Muscle of arm (tissue), 12 donors: ENCODE results near the gene KCTD11. TPM values are rescaled to one million over a fixed set of nuclear protein-coding genes. Genes with fewer than 3 reads are reported as not detected.
"Not testable (repeated sequence)": the region's sequence is repeated elsewhere in the genome, so short reads cannot be mapped to it uniquely, and the experiment has no call there.

Experiments
- DNase-seq: peaks from one replicate; pipeline ENCODE4 v3.0.0-alpha.2; 2013
- polyA plus RNA-seq, 12 donors: library from polyadenylated mRNA; unstranded; fragments of 120-200 nt; gene quantifications; one replicate each; pipeline ENCODE4 v1.2.1, GENCODE V29; 2013; ENCODE audit not compliant: insufficient read length in 12 of 12

KCTD11 gene
- polyA plus RNA-seq, 12 donors, result 5.0 to 9.0 (median 6.6) TPM; not detected in 1

DNA sequence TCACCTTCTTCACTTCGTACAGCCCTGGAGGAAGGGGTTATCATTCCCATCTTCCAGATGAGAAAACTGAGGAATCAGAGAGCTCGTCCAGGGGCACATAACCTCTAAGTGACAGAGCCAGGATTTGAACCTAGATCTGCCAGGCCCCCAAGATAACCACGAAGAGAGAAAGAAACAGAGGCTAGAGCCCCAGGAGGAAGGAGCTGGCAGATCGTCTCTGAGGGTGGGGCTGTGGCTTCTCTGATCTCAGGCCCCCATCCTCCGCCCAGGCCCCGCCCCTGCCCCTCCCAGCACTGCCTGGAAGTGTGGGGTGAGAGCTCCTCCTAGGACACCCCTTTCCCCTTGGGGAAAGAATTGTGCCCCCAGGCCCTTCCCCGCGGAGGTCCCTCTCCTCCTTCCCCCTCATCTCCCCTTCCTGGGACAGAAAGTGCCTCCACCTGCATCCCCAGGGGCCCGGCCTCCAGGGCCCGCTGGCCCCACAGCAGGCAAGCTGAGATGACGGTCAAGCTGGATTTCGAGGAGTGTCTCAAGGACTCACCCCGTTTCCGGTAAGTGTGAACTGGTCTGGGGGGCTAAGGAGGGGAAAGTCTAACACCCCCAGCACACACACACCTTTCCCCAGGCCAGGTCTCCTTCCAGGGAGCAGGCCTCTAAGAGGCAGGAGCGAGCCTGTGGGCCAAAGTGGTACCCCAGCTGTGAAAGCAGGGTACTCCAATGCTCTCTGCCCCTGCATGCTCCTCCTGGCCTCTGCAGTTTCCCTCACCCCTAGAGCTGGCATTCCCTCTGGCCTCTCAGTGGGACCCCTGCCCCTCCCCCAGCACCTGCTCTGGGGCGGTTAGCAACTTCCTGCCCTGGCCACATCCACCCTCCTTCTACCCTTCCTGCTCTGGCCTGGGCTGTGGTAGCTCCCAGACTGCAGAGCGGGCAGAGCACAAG, 15.5 kb upstream of the KCTD11 start, which contains the start of gene ACAP1:
Gene ACAP1 (plus strand): TSS at position 290 of the 936 bp plus-strand sequence. CDS start 206 bp downstream, at position 496.
- DNase-seq, result no peak

- not testable (repeated sequence) for DNase-seq
These were observed 14.4 kb upstream of the KCTD11 start for GRCh38 chr17:7337600-7337999.

- DNase-seq, result no peak
These were observed 11.8 kb upstream of the KCTD11 start for GRCh38 chr17:7340179-7340578.

DNA sequence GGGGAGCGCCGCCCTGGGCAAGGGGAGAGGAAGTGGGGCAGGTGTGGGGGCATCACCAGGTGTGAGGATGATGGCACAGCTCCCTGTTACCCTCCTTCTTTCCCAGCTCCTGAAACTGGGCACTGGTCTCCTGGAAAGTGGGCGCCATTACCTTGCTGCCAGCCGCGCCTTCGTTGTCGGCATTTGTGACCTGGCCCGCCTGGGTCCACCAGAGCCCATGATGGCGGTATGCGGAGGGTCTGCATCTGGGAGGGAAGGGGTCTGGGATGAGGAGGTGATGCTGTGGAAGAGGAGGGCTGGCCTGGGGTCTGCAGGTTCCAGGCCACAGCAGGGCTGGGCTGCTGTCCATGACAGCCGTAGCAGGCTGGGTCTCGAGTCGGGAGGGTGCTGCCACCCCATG, 10.1 kb upstream of the KCTD11 start:
- DNase-seq, result no peak

DNA sequence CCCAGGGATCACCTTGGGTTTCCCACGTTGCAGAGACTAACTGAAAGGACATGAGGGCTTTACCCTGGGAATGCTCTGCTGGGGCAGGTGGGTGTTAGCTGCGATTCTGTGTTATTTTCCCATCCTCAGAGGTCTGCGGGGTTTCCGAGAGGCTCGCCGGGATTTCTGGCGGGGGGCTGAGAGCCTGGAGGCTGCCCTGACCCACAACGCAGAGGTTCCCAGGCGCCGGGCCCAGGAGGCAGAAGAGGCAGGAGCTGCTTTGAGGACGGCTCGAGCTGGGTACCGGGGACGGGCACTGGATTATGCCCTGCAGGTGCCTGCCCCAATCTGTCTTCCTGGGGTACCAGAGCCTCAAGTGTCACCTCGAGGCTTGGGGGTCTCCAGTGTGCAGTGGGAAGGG, 8.7 kb upstream of the KCTD11 start:
- no peak for DNase-seq

GRCh38 chr17:7346761-7347614, 5.0 kb upstream of the KCTD11 start:
- DNase-seq, result no peak

DNA sequence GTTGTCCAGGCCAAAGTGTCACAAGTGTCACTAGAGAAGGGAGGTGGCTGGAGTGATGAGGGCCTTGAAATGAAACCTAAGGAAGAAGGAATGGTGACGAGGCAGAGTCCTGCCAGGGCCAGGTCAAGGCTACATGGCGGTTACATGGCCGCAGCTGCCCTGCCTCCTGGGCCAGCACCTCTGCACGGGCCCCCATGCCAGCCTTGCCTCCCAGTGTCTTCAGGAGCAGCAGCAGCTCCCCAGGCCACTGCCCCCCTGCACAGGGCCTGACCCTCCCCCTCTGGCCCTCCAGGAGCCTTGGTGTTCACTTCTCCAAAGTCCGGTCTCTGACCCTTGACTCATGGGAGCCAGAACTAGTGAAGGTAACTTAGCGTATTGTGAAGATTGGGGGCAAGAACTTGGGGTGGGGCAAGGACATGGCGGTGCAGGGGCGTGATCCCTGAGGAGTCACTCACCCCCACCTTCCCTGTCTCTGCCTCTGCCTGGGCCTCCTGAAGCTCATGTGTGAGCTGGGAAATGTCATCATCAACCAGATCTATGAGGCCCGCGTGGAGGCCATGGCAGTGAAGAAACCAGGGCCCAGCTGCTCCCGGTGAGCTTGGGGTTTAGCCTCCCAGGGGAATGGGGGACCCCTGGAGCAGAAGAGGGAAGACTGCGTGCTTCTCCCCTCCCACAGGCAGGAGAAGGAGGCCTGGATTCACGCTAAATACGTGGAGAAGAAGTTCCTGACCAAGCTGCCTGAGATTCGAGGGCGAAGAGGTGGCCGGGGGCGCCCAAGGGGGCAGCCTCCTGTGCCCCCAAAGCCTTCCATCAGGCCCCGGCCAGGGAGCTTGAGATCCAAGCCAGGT, 4.1 kb upstream of the KCTD11 start:
- no peak for DNase-seq

GRCh38 chr17:7348478-7349242, 3.3 kb upstream of the KCTD11 start:
- DNase-seq, result no peak

GRCh38 chr17:7352503-7352889, 534 bp downstream of the KCTD11 start:
- DNase-seq, result no peak

DNA sequence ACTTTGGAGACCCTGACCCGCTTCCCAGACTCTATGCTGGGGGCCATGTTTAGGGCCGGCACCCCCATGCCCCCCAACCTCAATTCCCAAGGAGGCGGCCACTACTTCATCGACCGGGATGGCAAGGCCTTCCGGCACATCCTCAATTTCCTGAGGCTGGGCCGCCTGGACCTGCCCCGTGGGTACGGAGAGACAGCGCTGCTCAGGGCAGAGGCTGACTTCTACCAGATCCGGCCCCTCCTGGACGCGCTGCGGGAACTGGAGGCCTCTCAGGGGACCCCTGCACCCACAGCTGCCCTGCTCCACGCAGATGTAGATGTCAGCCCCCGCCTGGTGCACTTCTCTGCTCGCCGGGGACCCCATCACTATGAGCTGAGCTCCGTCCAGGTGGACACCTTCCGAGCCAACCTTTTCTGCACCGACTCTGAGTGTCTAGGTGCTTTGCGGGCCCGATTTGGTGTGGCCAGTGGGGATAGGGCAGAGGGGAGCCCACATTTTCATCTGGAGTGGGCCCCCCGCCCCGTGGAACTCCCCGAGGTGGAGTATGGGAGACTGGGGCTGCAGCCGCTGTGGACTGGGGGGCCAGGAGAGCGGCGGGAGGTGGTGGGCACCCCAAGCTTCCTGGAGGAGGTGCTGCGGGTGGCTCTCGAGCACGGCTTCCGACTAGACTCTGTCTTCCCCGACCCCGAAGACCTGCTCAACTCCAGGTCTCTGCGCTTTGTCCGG, 1.1 kb downstream of the KCTD11 start:
- no peak for DNase-seq

GRCh38 chr17:7354262-7354843, 2.4 kb downstream of the KCTD11 start:
- no peak for DNase-seq

DNA sequence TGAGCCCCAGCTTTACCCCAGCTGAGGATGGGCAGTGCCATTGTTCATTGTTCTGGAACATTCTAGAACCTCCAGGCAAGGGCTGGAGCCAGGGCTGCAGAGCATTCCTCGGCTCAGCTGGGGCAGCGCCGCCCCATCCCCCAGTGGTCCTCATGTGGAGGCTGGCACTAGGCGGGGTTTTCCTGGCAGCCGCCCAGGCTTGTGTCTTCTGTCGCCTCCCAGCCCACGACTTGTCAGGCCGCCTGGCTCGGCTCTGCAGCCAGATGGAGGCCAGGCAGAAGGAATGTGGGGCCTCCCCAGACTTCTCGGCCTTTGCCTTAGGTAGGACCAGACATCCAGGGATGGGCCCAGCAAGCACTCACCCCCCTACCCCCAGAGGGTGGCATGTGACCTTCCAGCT, 3.1 kb downstream of the KCTD11 start, which contains the start of gene TMEM95:
Gene TMEM95 (plus strand): TSS at position 104 of the 400 bp plus-strand sequence. CDS start 49 bp downstream, at position 153.
- no peak for DNase-seq

DNA sequence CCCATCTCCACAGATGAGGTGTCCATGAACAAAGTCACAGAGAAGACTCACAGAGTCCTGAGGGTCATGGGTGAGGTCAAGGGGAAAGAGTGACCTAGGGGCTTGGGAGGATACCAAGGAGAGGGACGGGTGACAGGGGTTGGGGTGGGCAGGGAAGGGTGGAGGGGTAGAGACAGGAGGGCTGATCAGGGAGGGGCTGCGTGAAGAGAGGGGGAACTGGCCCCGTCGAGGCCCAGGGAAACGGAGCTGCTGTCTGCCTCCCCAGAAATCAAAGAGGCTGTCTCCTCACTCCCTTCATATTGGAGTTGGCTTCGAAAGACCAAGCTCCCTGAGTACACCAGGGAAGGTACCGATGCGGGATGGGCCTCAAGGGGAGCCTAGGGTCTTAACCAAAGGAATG, 3.6 kb downstream of the KCTD11 start:
- DNase-seq, result no peak

DNA sequence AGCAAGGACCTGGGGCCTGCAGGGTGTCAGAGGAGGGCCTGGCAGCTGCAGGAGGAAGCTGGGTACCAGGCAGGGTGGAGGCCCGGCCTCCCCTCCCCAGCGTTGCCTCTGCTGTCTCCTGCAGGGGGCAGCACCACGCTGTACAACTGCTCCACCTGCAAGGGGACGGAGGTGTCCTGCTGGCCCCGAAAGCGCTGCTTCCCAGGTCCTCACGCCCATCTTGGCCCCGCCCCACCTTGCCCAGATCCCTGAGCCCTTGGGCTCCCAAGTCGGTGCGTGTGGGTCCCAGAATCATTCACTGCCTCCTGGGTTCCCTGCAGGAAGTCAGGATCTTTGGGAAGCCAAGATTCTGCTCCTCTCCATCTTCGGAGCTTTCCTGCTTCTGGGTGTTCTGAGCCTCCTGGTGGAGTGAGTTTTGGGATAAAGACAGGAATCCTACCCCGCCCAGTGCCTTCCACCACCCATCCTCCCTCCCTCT, 4.1 kb downstream of the KCTD11 start:
- DNase-seq, result peak; percentile 68

DNA sequence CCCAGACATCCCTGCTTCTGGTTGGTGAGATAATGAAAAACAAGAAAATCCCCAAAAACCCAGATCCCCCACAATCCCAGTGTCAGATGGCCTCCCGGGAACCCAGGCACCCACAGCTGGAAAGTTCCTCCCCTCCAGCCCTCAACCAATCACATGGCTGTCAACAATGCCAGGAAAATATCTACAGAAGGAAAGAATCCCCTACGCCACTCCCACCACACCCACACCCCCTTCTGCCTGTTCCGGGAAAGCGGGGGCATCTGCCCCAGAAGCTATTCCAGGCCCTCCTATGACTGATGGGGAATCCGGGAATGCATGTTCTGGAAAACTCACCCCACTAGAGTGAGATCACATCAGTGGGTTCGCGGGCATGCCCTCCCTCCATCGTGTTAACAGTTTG, 4.8 kb downstream of the KCTD11 start:
- DNase-seq, result no peak

GRCh38 chr17:7357381-7357780, 5.4 kb downstream of the KCTD11 start:
- DNase-seq, result no peak

GRCh38 chr17:7361906-7362305, 9.9 kb downstream of the KCTD11 start:
- no peak for DNase-seq

- DNase-seq, result no peak
These were observed 11.3 kb downstream of the KCTD11 start for GRCh38 chr17:7363311-7363710.

GRCh38 chr17:7365963-7366362, 14.0 kb downstream of the KCTD11 start:
- not testable (repeated sequence) for DNase-seq
